H9 (cell line): ENCODE results near the gene GARRE1. TPM values are rescaled to one million over a fixed set of nuclear protein-coding genes. Genes with fewer than 3 reads are reported as not detected.

Experiments used
- DNase-seq: peaks from one replicate; pipeline ENCODE4 v3.0.0-alpha.2; 2017
- H2AFZ ChIP-seq: one replicate; pipeline ENCODE4 v1.6.1; 2013; ENCODE audit warnings: mild to moderate bottlenecking, low read length, control low read depth, moderate library complexity
- H2AK5ac ChIP-seq: 2 replicates; pipeline ENCODE4 v1.6.1; 2013; ENCODE audit warnings: low read length, control low read depth, mixed read lengths; ENCODE audit not compliant: insufficient read length
- H2BK120ac ChIP-seq: one replicate; pipeline ENCODE4 v1.6.1; 2013; ENCODE audit warnings: low read depth, mild to moderate bottlenecking, low read length, control low read depth, inconsistent platforms; ENCODE audit not compliant: poor library complexity, severe bottlenecking
- H2BK12ac ChIP-seq: 2 replicates; pipeline ENCODE4 v1.6.1; 2013; ENCODE audit warnings: low read length, control low read depth, mixed read lengths, low read depth; ENCODE audit not compliant: insufficient read length
- H2BK15ac ChIP-seq: 2 replicates; pipeline ENCODE4 v1.6.1; 2013; ENCODE audit warnings: low read depth, low read length, control low read depth
- H2BK20ac ChIP-seq: one replicate; pipeline ENCODE4 v1.6.1; 2013; ENCODE audit warnings: low read depth, mild to moderate bottlenecking, low read length, control low read depth, inconsistent platforms; ENCODE audit not compliant: poor library complexity, severe bottlenecking
- H2BK5ac ChIP-seq: 2 replicates; pipeline ENCODE4 v1.6.1; 2013; ENCODE audit warnings: low read length, control low read depth, mixed read lengths; ENCODE audit not compliant: insufficient read length
- H3K14ac ChIP-seq: 2 replicates; pipeline ENCODE4 v1.6.1; 2013; ENCODE audit warnings: low read length, control low read depth; ENCODE audit not compliant: insufficient read depth
- H3K18ac ChIP-seq: 2 replicates; pipeline ENCODE4 v1.6.1; 2013; ENCODE audit warnings: low read depth, mild to moderate bottlenecking, mixed read lengths, low read length, control low read depth; ENCODE audit not compliant: insufficient read length
- H3K23ac ChIP-seq: 2 replicates; pipeline ENCODE4 v1.6.1; 2013; ENCODE audit warnings: low read length, control low read depth, mixed read lengths, low read depth; ENCODE audit not compliant: insufficient read length
- H3K23me2 ChIP-seq: 2 replicates; pipeline ENCODE4 v1.6.1; 2013; ENCODE audit warnings: low read depth, mild to moderate bottlenecking, mixed read lengths, low read length, control low read depth; ENCODE audit not compliant: insufficient read length, poor library complexity, severe bottlenecking
- H3K27ac ChIP-seq: 2 replicates; pipeline ENCODE4 v1.5.1; 2013; ENCODE audit warnings: low read length, control low read depth, mixed read lengths, low read depth; ENCODE audit not compliant: insufficient read length
- H3K27me3 ChIP-seq: 2 replicates; pipeline ENCODE4 v1.6.1; 2013; ENCODE audit warnings: low read length, control low read depth, inconsistent platforms; ENCODE audit not compliant: insufficient read depth
- H3K4ac ChIP-seq: 2 replicates; pipeline ENCODE4 v1.6.1; 2013; ENCODE audit warnings: low read depth, mild to moderate bottlenecking, control low read depth, inconsistent platforms, low read length, moderate library complexity
- H3K4me1 ChIP-seq: 2 replicates; pipeline ENCODE4 v1.6.1; 2013; ENCODE audit warnings: low read length, control low read depth, inconsistent platforms; ENCODE audit not compliant: insufficient read depth
- H3K4me2 ChIP-seq: 2 replicates; pipeline ENCODE4 v1.6.1; 2013; ENCODE audit warnings: low read length, control low read depth, mixed read lengths; ENCODE audit not compliant: insufficient read length, insufficient read depth
- H3K56ac ChIP-seq: 2 replicates; pipeline ENCODE4 v1.6.1; 2013; ENCODE audit warnings: low read depth, mild to moderate bottlenecking, mixed read lengths, low read length, control low read depth; ENCODE audit not compliant: insufficient read length
- H3K79me1 ChIP-seq: 2 replicates; pipeline ENCODE4 v1.6.1; 2013; ENCODE audit warnings: low read depth, mild to moderate bottlenecking, moderate library complexity, low read length, control low read depth, inconsistent platforms; ENCODE audit not compliant: insufficient read depth, poor library complexity, severe bottlenecking
- H3K79me2 ChIP-seq: 2 replicates; pipeline ENCODE4 v1.6.1; 2013; ENCODE audit warnings: low read length, control low read depth, inconsistent platforms; ENCODE audit not compliant: insufficient read depth
- H3K9ac ChIP-seq: 2 replicates; pipeline ENCODE4 v1.6.1; 2013; ENCODE audit warnings: low read length, control low read depth, mixed read lengths; ENCODE audit not compliant: insufficient read length; ENCODE audit errors: extremely low read depth
- H3K9me3 ChIP-seq: one replicate; pipeline ENCODE4 v1.6.1; 2013; ENCODE audit warnings: low read depth, low read length, inconsistent platforms; ENCODE audit not compliant: control insufficient read depth
- H3T11ph ChIP-seq: one replicate; pipeline ENCODE4 v1.6.1; 2013; ENCODE audit warnings: mild to moderate bottlenecking, low read length, control low read depth, inconsistent platforms
- H4K20me1 ChIP-seq: one replicate; pipeline ENCODE4 v1.6.1; 2013; ENCODE audit not compliant: control insufficient read depth, insufficient read length, insufficient read depth
- H4K5ac ChIP-seq: 2 replicates; pipeline ENCODE4 v1.6.1; 2013; ENCODE audit warnings: low read depth, mild to moderate bottlenecking, mixed read lengths, low read length, control low read depth; ENCODE audit not compliant: insufficient read length
- H4K8ac ChIP-seq: replicated peaks from 2 replicates; pipeline ENCODE4 v1.6.1; 2013; ENCODE audit warnings: low read length, control low read depth, mixed read lengths, low read depth; ENCODE audit not compliant: insufficient read length
- H4K91ac ChIP-seq: 2 replicates; pipeline ENCODE4 v1.6.1; 2013; ENCODE audit warnings: low read depth, mild to moderate bottlenecking, moderate library complexity, mixed read lengths, low read length, control low read depth; ENCODE audit not compliant: insufficient read length
- H3K27ac Mint-ChIP-seq, 3 experiments: 2 replicates in 2 of 3; 3 replicates in 1 of 3; pipeline ENCODE4 v1.8.0; 2020 to 2021; ENCODE audit warnings: mixed read lengths in 3 of 3, mild to moderate bottlenecking in 1 of 3, moderate library complexity in 1 of 3
- H3K27me3 Mint-ChIP-seq: 2 replicates; pipeline ENCODE4 v1.8.0; 2021; ENCODE audit warnings: low read depth, mild to moderate bottlenecking, moderate library complexity, mixed read lengths
- H3K36me3 Mint-ChIP-seq, 3 experiments: 2 replicates in 2 of 3; 3 replicates in 1 of 3; pipeline ENCODE4 v1.8.0; 2020 to 2021; ENCODE audit warnings: low read depth in 3 of 3, mixed read lengths in 3 of 3; ENCODE audit not compliant: insufficient read depth in 1 of 3
- H3K4me1 Mint-ChIP-seq, 2 experiments: 2 replicates each; pipeline ENCODE4 v1.8.0; 2020; ENCODE audit warnings: mixed read lengths in 2 of 2
- H3K4me3 Mint-ChIP-seq, 2 experiments: 2 replicates in 1 of 2; 3 replicates in 1 of 2; pipeline ENCODE4 v1.8.0; 2020 to 2021; ENCODE audit warnings: mild to moderate bottlenecking in 2 of 2, mixed read lengths in 2 of 2, moderate library complexity in 1 of 2
- H3K9me3 Mint-ChIP-seq, 2 experiments: 2 replicates in 1 of 2; 3 replicates in 1 of 2; pipeline ENCODE4 v1.8.0; 2020; ENCODE audit warnings: mild to moderate bottlenecking in 2 of 2, mixed read lengths in 2 of 2, moderate library complexity in 1 of 2
- CTCF ChIP-seq: fragments of 200-600 bp; sonication (generic); conservative IDR thresholded peaks from 3 replicates; pipeline ENCODE4 v1.8.0; 2021; ENCODE audit warnings: antibody characterized with exemption, mild to moderate bottlenecking
- WGBS: extraction: QIAGEN DNeasy Blood & Tissue Kit; methylation state at CpG from one replicate; pipeline ENCODE4 v1.1.7; 2013; ENCODE audit warnings: missing lambda C conversion rate, low lambda C conversion rate, mixed read lengths; ENCODE audit not compliant: insufficient read length; ENCODE audit errors: extremely low coverage; 5-methylcytosine and 5-hydroxymethylcytosine counted together
- total RNA-seq: library from RNA; stranded (reverse); gene quantifications from 2 replicates; pipeline ENCODE4 v1.2.1, GENCODE V29; 2021

GARRE1 gene
- total RNA-seq, 1 experiment from 2014 or later: 24.1 TPM

GRCh38 chr19:34236035-34236987 is 18.0 kb upstream of the GARRE1 start:
- Mint-ChIP-seq H3K9me3 (no peaks in the 10 kb centered on the region), H3K36me3 (peaks cover 0 to 8% (median 0%) of the 10 kb centered on the region in 3 experiments; a peak in 2 of 7 replicates), H3K4me3 (no peak overlapping the region), H3K27me3 (no peaks in the 10 kb centered on the region), H3K4me1 (peaks cover 35 to 43% of the 10 kb centered on the region in 2 experiments), H3K27ac (peak overlapping the region in 2 of 3 experiments; percentile 39 to 92; a peak in 5 of 7 replicates)
- Histone ChIP-seq H3K4me1 (peaks cover under 1% of the 10 kb centered on the region; the same call in 1 of the 2 replicates), H4K5ac (no peak overlapping the region), H3K9me3 (no peaks in the 10 kb centered on the region), H3K27me3 (no peaks in the 10 kb centered on the region), H3K79me1 (no peaks in the 10 kb centered on the region), H3K56ac (no peak overlapping the region), H2BK5ac (no peak overlapping the region), H3K18ac (no peak overlapping the region), H2AFZ (no peak overlapping the region), H2BK15ac (no peak overlapping the region), H2BK20ac (no peak overlapping the region), H3T11ph (no peak overlapping the region), H3K9ac (no peak overlapping the region), H2BK120ac (no peak overlapping the region), H2AK5ac (no peak overlapping the region), H3K27ac (no peak overlapping the region), H3K14ac (no peak overlapping the region), H3K4ac (no peak overlapping the region), H4K8ac (no peak overlapping the region), H3K79me2 (no peaks in the 10 kb centered on the region), H4K20me1 (no peaks in the 10 kb centered on the region), H3K4me2 (no peak overlapping the region), H2BK12ac (no peak overlapping the region), H3K23me2 (no peaks in the 10 kb centered on the region), H4K91ac (no peak overlapping the region), H3K23ac (no peak overlapping the region)
- TF ChIP-seq CTCF: no peak
- DNase-seq: no peak
- WGBS: no CpG with 5 or more reads among the region's 18 CpGs
